Measurements from ENCODE around the gene PDE6G. TPM values are rescaled to one million over a fixed set of nuclear protein-coding genes. Genes with fewer than 3 reads are reported as not detected.

The PDE6G gene
- total RNA-seq, 1 donor from 2014 or later: not detected

DNA sequence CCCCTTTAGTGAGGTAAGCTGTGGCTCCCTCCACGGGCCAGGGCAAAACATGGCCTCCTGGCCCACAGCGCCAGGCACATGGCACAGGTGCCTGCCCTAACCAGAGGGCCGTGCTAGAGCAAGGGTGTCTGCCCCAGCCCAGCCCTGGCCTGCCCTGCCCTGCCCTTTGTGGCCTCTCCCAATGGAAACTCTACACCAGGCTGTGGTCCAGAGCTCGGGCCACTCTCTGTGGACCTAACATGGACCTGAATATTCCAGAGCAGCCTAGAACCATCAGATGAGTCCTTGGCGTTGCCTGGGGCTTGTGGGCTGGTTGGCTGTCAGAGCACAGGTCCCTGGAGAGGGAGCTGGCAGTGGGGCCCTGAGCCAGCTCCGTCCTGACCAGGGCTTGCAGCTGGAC is 38.9 kb upstream of the PDE6G start:
- H3K27me3 Mint-ChIP-seq (ENCODE audit: insufficient read depth, low read depth): no peaks in the 10 kb centered on the region
- no peak overlapping the region for H3K27ac Mint-ChIP-seq
- Histone ChIP-seq H3K79me2 (ENCODE audit: low read depth) (peaks cover 23% of the 10 kb centered on the region), H3K4me2 (no peak overlapping the region), H3K4me1 (no peaks in the 10 kb centered on the region), H3K9ac (no peak overlapping the region), H3K27ac (no peak overlapping the region), H3K4me3 (no peak overlapping the region), H3F3A (ENCODE audit: low read depth) (peaks cover 4% of the 10 kb centered on the region), H2AFZ (replicated peaks) (no peak overlapping the region), H3K36me3 (no peaks in the 10 kb centered on the region), H3K9me3 (ENCODE audit: low read depth) (no peaks in the 10 kb centered on the region), H4K20me1 (ENCODE audit: low read depth) (peaks cover 14% of the 10 kb centered on the region), H3K27me3 (no peaks in the 10 kb centered on the region)
- H3K4me1 Mint-ChIP-seq: no peaks in the 10 kb centered on the region
- no peak overlapping the region for H3K4me3 Mint-ChIP-seq
- DNase-seq (ENCODE audit: low spot score): no peak
- peaks cover 2% of the 10 kb centered on the region for H3K9me3 Mint-ChIP-seq
- H3K36me3 Mint-ChIP-seq: peaks cover 19% of the 10 kb centered on the region
- TF ChIP-seq EZH2 (IDR thresholded peaks at IDR 0.05) (no peak), EZH2phosphoT487 (IDR thresholded peaks at IDR 0.05) (no peak)
- TF ChIP-seq, protein P1, sequence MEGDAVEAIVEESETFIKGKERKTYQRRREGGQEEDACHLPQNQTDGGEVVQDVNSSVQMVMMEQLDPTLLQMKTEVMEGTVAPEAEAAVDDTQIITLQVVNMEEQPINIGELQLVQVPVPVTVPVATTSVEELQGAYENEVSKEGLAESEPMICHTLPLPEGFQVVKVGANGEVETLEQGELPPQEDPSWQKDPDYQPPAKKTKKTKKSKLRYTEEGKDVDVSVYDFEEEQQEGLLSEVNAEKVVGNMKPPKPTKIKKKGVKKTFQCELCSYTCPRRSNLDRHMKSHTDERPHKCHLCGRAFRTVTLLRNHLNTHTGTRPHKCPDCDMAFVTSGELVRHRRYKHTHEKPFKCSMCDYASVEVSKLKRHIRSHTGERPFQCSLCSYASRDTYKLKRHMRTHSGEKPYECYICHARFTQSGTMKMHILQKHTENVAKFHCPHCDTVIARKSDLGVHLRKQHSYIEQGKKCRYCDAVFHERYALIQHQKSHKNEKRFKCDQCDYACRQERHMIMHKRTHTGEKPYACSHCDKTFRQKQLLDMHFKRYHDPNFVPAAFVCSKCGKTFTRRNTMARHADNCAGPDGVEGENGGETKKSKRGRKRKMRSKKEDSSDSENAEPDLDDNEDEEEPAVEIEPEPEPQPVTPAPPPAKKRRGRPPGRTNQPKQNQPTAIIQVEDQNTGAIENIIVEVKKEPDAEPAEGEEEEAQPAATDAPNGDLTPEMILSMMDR (IDR thresholded peaks at IDR 0.05): no peak

DNA sequence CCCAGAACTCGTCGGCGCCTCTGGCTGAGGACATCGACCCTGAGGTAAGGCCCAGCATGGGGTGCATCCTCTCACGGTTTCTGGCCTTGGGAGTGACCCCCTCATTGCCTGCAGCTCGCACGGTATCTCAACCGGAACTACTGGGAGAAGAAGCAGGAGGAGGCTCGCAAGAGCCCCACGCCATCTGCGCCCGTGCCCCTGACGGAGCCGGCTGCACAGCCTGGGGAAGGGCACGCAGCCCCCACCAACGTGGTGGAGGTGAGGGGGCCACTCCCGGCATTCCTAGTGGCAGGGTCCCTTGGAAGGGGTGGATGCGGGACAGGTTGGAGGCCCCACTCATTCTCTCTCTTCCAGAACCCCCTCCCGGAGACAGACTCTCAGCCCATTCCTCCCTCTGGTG is 38.5 kb upstream of the PDE6G start:
- H3K27ac Mint-ChIP-seq: no peak overlapping the region
- no peaks in the 10 kb centered on the region for H3K36me3 ChIP-seq
- H3K4me3 Mint-ChIP-seq: no peak overlapping the region
- H3K79me2 ChIP-seq (ENCODE audit: low read depth): peaks cover 20% of the 10 kb centered on the region
- no peaks in the 10 kb centered on the region for H3K9me3 ChIP-seq (ENCODE audit: low read depth)
- H3K9me3 Mint-ChIP-seq: peaks cover 2% of the 10 kb centered on the region
- peaks cover 23% of the 10 kb centered on the region for H3K36me3 Mint-ChIP-seq
- TF ChIP-seq, protein P1 (IDR thresholded peaks at IDR 0.05): no peak
- no peak for TF ChIP-seq EZH2phosphoT487 (IDR thresholded peaks at IDR 0.05)
- no peak for TF ChIP-seq EZH2 (IDR thresholded peaks at IDR 0.05)
- no peak overlapping the region for H3K27ac ChIP-seq
- no peak overlapping the region for H2AFZ ChIP-seq (replicated peaks)
- peaks cover 14% of the 10 kb centered on the region for H4K20me1 ChIP-seq (ENCODE audit: low read depth)
- no peaks in the 10 kb centered on the region for H3K4me1 ChIP-seq
- H3F3A ChIP-seq (ENCODE audit: low read depth): peaks cover 4% of the 10 kb centered on the region
- no peak overlapping the region for H3K4me2 ChIP-seq
- no peaks in the 10 kb centered on the region for H3K27me3 Mint-ChIP-seq (ENCODE audit: insufficient read depth, low read depth)
- H3K4me1 Mint-ChIP-seq: no peaks in the 10 kb centered on the region
- DNase-seq (ENCODE audit: low spot score): no peak
- H3K27me3 ChIP-seq: no peaks in the 10 kb centered on the region
- H3K4me3 ChIP-seq: no peak overlapping the region
- H3K9ac ChIP-seq: no peak overlapping the region

DNA sequence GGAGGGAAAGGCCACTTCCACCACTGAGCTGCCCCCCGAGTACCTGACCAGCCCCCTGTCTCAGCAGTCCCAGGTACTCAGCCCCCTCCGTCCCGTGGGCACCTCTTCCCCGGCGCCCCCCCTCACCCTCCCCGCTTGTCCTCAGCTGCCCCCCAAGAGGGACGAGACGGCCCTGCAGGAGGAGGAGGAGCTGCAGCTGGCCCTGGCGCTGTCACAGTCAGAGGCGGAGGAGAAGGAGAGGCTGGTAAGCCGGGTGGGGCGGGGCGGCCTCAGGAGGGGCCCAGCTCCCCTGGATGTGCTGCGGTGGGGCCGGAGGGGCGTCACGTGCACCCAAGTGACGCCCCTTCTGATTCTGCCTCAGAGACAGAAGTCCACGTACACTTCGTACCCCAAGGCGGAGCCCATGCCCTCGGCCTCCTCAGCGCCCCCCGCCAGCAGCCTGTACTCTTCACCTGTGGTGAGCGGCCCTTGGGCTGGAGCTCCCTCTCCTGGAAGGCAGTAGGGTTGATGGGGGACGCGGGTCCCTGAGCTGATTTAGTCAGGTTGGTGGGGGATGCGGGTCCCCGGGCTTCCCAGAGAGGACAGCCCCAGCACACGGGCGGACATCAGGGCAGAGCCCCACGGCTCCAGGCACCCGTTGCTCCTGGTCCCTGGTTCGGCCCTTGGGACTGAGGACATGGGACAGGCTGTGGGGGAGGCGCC is 37.3 kb upstream of the PDE6G start:
- Histone ChIP-seq H3K4me1 (no peaks in the 10 kb centered on the region), H3F3A (ENCODE audit: low read depth) (no peaks in the 10 kb centered on the region), H3K27ac (no peak overlapping the region), H3K79me2 (ENCODE audit: low read depth) (peaks cover 11% of the 10 kb centered on the region), H3K9me3 (ENCODE audit: low read depth) (no peaks in the 10 kb centered on the region), H3K36me3 (no peaks in the 10 kb centered on the region), H4K20me1 (ENCODE audit: low read depth) (peaks cover 5% of the 10 kb centered on the region), H3K4me3 (no peak overlapping the region), H3K4me2 (no peak overlapping the region), H3K9ac (no peak overlapping the region), H3K27me3 (no peaks in the 10 kb centered on the region), H2AFZ (replicated peaks) (no peak overlapping the region)
- Mint-ChIP-seq H3K27me3 (ENCODE audit: insufficient read depth, low read depth) (peaks cover 5% of the 10 kb centered on the region), H3K9me3 (peaks cover 2% of the 10 kb centered on the region), H3K4me3 (no peak overlapping the region), H3K4me1 (no peaks in the 10 kb centered on the region), H3K27ac (no peak overlapping the region), H3K36me3 (peaks cover 22% of the 10 kb centered on the region)
- TF ChIP-seq, protein P1 (IDR thresholded peaks at IDR 0.05): no peak
- TF ChIP-seq EZH2phosphoT487 (IDR thresholded peaks at IDR 0.05): no peak
- no peak for TF ChIP-seq EZH2 (IDR thresholded peaks at IDR 0.05)
- DNase-seq (ENCODE audit: low spot score): no peak
